OCI-LY7 (cell line): Measurements from ENCODE around the gene SPECC1. TPM values are rescaled to one million over a fixed set of nuclear protein-coding genes. Genes with fewer than 3 reads are reported as not detected.

ENCODE experiments used
- BruUV-seq: library from RNA; stranded (reverse); fragments of 400-500 nt; replicated peaks from 2 replicates; lab custom pipeline; 2021; lab: Mats Ljungman, UMichigan
- CTCF ChIA-PET: fragments of 300-600 bp; sonication (Branson Sonifier 250); formaldehyde crosslinking; loops from one replicate; lab custom pipeline; 2022; ENCODE audit warnings: antibody characterized with exemption; ENCODE audit not compliant: unreplicated experiment; lab: Charles Lee
- POLR2A ChIA-PET: fragments of 300-600 bp; sonication (Branson Sonifier 250); formaldehyde crosslinking; loops from one replicate; lab custom pipeline; 2022; ENCODE audit warnings: antibody characterized with exemption; lab: Charles Lee
- DNase-seq: peaks from one replicate; pipeline ENCODE4 v3.0.0-alpha.2; 2015; ENCODE audit warnings: low spot score
- H2AFZ ChIP-seq: fragments of 200-600 bp; sonication (generic), shearing (Covaris generic); 2 replicates; pipeline ENCODE4 v1.6.1; 2014; ENCODE audit warnings: mild to moderate bottlenecking, antibody characterized with exemption, low read length, moderate library complexity
- H3K27ac ChIP-seq: fragments of 200-600 bp; sonication (generic); 2 replicates; pipeline ENCODE4 v1.5.1; 2014; ENCODE audit warnings: mixed run types, low read depth, mild to moderate bottlenecking, moderate library complexity, low read length, inconsistent platforms; ENCODE audit not compliant: poor library complexity, severe bottlenecking
- H3K36me3 ChIP-seq: fragments of 200-600 bp; sonication (generic); 2 replicates; pipeline ENCODE4 v1.6.1; 2014; ENCODE audit warnings: mild to moderate bottlenecking, antibody characterized with exemption, low read length, moderate library complexity, mixed read lengths; ENCODE audit not compliant: insufficient read depth
- H3K4me1 ChIP-seq: fragments of 200-600 bp; sonication (generic); 2 replicates; pipeline ENCODE4 v1.5.1; 2014; ENCODE audit warnings: mild to moderate bottlenecking, low read length; ENCODE audit not compliant: insufficient read depth, poor library complexity, severe bottlenecking
- H3K4me2 ChIP-seq: fragments of 200-600 bp; sonication (generic); 2 replicates; pipeline ENCODE4 v1.6.1; 2014; ENCODE audit warnings: mild to moderate bottlenecking, low read length
- H3K4me3 ChIP-seq: fragments of 200-600 bp; sonication (generic); 2 replicates; pipeline ENCODE4 v1.5.1; 2014; ENCODE audit warnings: mild to moderate bottlenecking, low read depth, low read length; ENCODE audit not compliant: poor library complexity, severe bottlenecking
- H3K79me2 ChIP-seq: fragments of 200-600 bp; sonication (generic); 2 replicates; pipeline ENCODE4 v1.6.1; 2016; ENCODE audit warnings: low read depth, mild to moderate bottlenecking, low read length, moderate library complexity, mixed read lengths; ENCODE audit not compliant: insufficient read depth
- H3K9me2 ChIP-seq: fragments of 200-600 bp; sonication (generic); 2 replicates; pipeline ENCODE4 v1.6.1; 2016; ENCODE audit warnings: mild to moderate bottlenecking, low read length, mixed read lengths; ENCODE audit not compliant: insufficient read depth
- H3K9me3 ChIP-seq: fragments of 200-600 bp; sonication (generic); 2 replicates; pipeline ENCODE4 v1.6.1; 2014; ENCODE audit warnings: mild to moderate bottlenecking, mixed run types, low read length, mixed read lengths
- H4K20me1 ChIP-seq: fragments of 200-600 bp; sonication (generic); 2 replicates; pipeline ENCODE4 v1.6.1; 2014; ENCODE audit warnings: mild to moderate bottlenecking, antibody characterized with exemption, low read length, moderate library complexity, mixed read lengths; ENCODE audit not compliant: insufficient read depth
- CTCF ChIP-seq: fragments of 200-600 bp; sonication (generic); conservative IDR thresholded peaks from 2 replicates; pipeline ENCODE4 v1.5.1; 2014; ENCODE audit warnings: mild to moderate bottlenecking, antibody characterized with exemption, low read length, moderate library complexity, mixed read lengths
- EZH2phosphoT487 ChIP-seq: fragments of 200-600 bp; sonication (generic); IDR thresholded peaks from 2 replicates; pipeline ENCODE4 v1.6.1; 2018; ENCODE audit warnings: low read depth, borderline replicate concordance, mild to moderate bottlenecking, mixed run types, antibody characterized with exemption, low read length, moderate library complexity, mixed read lengths
- intact Hi-C: fragments of 100-400 bp; cut with micrococcal nuclease; formaldehyde crosslinking; loops from one replicate; pipeline ENCODE4 v1.10.0; 2022; ENCODE audit not compliant: unreplicated experiment
- total RNA-seq, 2 experiments: library from RNA; depleted of rRNA in 1 of 2; stranded (reverse); fragments of >200 nt in 1 of 2; shearing (Covaris generic) in 1 of 2; gene quantifications; 2 replicates each; pipeline ENCODE4 v1.2.3, GENCODE V29; 2014 to 2022

SPECC1 gene
- total RNA-seq, 2 experiments from 2014 or later, result 0.47 to 2.8 TPM

- no peak overlapping the region for H3K4me2 ChIP-seq
- H3K9me2 ChIP-seq, result no peaks in the 10 kb centered on the region
- H3K79me2 ChIP-seq, result no peaks in the 10 kb centered on the region
- no peak overlapping the region for H3K4me3 ChIP-seq
- no peak overlapping the region for H3K27ac ChIP-seq
- H3K4me1 ChIP-seq, result no peaks in the 10 kb centered on the region
- H2AFZ ChIP-seq, result no peak overlapping the region
- no peaks in the 10 kb centered on the region for H4K20me1 ChIP-seq
- CTCF ChIA-PET, result no interaction called here
- intact Hi-C loops, result no loop called here
- no peaks in the 10 kb centered on the region for H3K9me3 ChIP-seq
- DNase-seq, result no peak
- TF ChIP-seq EZH2phosphoT487, result no peak
- no peak for TF ChIP-seq CTCF
- H3K36me3 ChIP-seq, result no peaks in the 10 kb centered on the region
- POLR2A ChIA-PET, result no interaction called here
- no TSS peak for BruUV-seq
These were observed 214.7 kb downstream of the SPECC1 start for GRCh38 chr17:20223808-20224328.

- H3K27ac ChIP-seq, result no peak overlapping the region
- no peaks in the 10 kb centered on the region for H4K20me1 ChIP-seq
- ChIA-PET POLR2A (no interaction called here), CTCF (no interaction called here)
- no peaks in the 10 kb centered on the region for H3K36me3 ChIP-seq
- no peaks in the 10 kb centered on the region for H3K9me3 ChIP-seq
- no peaks in the 10 kb centered on the region for H3K79me2 ChIP-seq
- no peak overlapping the region for H3K4me2 ChIP-seq
- no peak overlapping the region for H3K4me3 ChIP-seq
- TF ChIP-seq EZH2phosphoT487, result no peak
- no peak for TF ChIP-seq CTCF
- no peaks in the 10 kb centered on the region for H3K4me1 ChIP-seq
- no peaks in the 10 kb centered on the region for H3K9me2 ChIP-seq
- no peak for DNase-seq
- no TSS peak for BruUV-seq
- intact Hi-C loops, result no loop called here
- H2AFZ ChIP-seq, result no peak overlapping the region
These were observed 215.2 kb downstream of the SPECC1 start for GRCh38 chr17:20224379-20224778.
